Smooth muscle cell (in vitro differentiated cells): Measurements from ENCODE around the gene S100A4. TPM values are rescaled to one million over a fixed set of nuclear protein-coding genes. Genes with fewer than 3 reads are reported as not detected.
"Not testable (repeated sequence)": the region's sequence is repeated elsewhere in the genome, so short reads cannot be mapped to it uniquely, and the experiment has no call there.

Experiments used
- DNase-seq: peaks from one replicate; lab custom pipeline; 2025; ENCODE audit not compliant: unreplicated experiment; lab: John Stamatoyannopoulos, UW
- H2AFZ ChIP-seq: fragments of 200-600 bp; sonication (generic); 2 replicates; pipeline ENCODE4 v1.6.0; 2016; ENCODE audit warnings: antibody characterized with exemption, low read depth, mild to moderate bottlenecking
- H3F3A ChIP-seq: fragments of 200-600 bp; sonication (generic); 2 replicates; pipeline ENCODE4 v1.6.0; 2017; ENCODE audit warnings: antibody characterized with exemption, low read depth
- H3K27ac ChIP-seq: fragments of 200-600 bp; sonication (generic); 2 replicates; pipeline ENCODE4 v1.5.1; 2016; ENCODE audit warnings: low read depth, mild to moderate bottlenecking
- H3K27me3 ChIP-seq: fragments of 200-600 bp; sonication (generic); 2 replicates; pipeline ENCODE4 v1.6.1; 2016; ENCODE audit warnings: low read depth, mild to moderate bottlenecking
- H3K36me3 ChIP-seq: fragments of 200-600 bp; sonication (generic); 2 replicates; pipeline ENCODE4 v1.5.1; 2016; ENCODE audit warnings: low read depth
- H3K4me1 ChIP-seq: fragments of 200-600 bp; sonication (generic); 2 replicates; pipeline ENCODE4 v1.5.1; 2016; ENCODE audit warnings: low read depth
- H3K4me2 ChIP-seq: fragments of 200-600 bp; sonication (generic); 2 replicates; pipeline ENCODE4 v1.6.0; 2016; ENCODE audit warnings: mild to moderate bottlenecking
- H3K4me3 ChIP-seq: fragments of 200-600 bp; sonication (generic); 2 replicates; pipeline ENCODE4 v1.5.1; 2016; ENCODE audit warnings: mild to moderate bottlenecking
- H3K79me2 ChIP-seq: fragments of 200-600 bp; sonication (generic); 2 replicates; pipeline ENCODE4 v1.6.0; 2016; ENCODE audit warnings: low read depth, mild to moderate bottlenecking
- H3K9ac ChIP-seq: fragments of 200-600 bp; sonication (generic); 2 replicates; pipeline ENCODE4 v1.6.0; 2016; ENCODE audit warnings: low read depth
- H3K9me3 ChIP-seq: fragments of 200-600 bp; sonication (generic); replicated peaks from 2 replicates; pipeline ENCODE4 v1.5.1; 2016; ENCODE audit warnings: low read depth
- H4K20me1 ChIP-seq: fragments of 200-600 bp; sonication (generic); 2 replicates; pipeline ENCODE4 v1.6.0; 2016; ENCODE audit warnings: low read depth
- CTCF ChIP-seq: fragments of 200-600 bp; sonication (generic); IDR thresholded peaks from 2 replicates; pipeline ENCODE4 v1.5.1; 2017; ENCODE audit warnings: borderline replicate concordance, mild to moderate bottlenecking, antibody characterized with exemption; ENCODE audit not compliant: insufficient read depth, poor library complexity, severe bottlenecking
- WGBS: methylation state at CpG from one replicate; pipeline ENCODE4 v1.1.7; 2016; ENCODE audit warnings: low lambda C conversion rate; 5-methylcytosine and 5-hydroxymethylcytosine counted together
- polyA plus RNA-seq: library from polyadenylated mRNA; unstranded; fragments of >200 nt; fragmentation: Nextera tagmentation; extraction: Ambion mirVana; gene quantifications from 2 replicates; pipeline ENCODE4 v1.2.1, GENCODE V29; 2016
- total RNA-seq: library from RNA; depleted of rRNA; stranded (reverse); fragments of >200 nt; gene quantifications from 2 replicates; pipeline ENCODE4 v1.2.3, GENCODE V29; 2014

The S100A4 gene
- total and polyA plus RNA-seq, 2 experiments from 2014 or later: 1,222 to 1,802 TPM

- H3K9ac ChIP-seq: no peak overlapping the region
- no peaks in the 10 kb centered on the region for H3K79me2 ChIP-seq
- no peak overlapping the region for H3K27ac ChIP-seq
- H3K27me3 ChIP-seq: no peaks in the 10 kb centered on the region
- H3K4me1 ChIP-seq: peaks cover 34% of the 10 kb centered on the region
- H3K36me3 ChIP-seq: no peaks in the 10 kb centered on the region
- no peak overlapping the region for H3K4me3 ChIP-seq
- no peak overlapping the region for H3K4me2 ChIP-seq
- 66% methylated on average over 6 of the region's 6 CpGs for WGBS
- no peaks in the 10 kb centered on the region for H3K9me3 ChIP-seq
- DNase-seq: no peak
- no peaks in the 10 kb centered on the region for H4K20me1 ChIP-seq
- H3F3A ChIP-seq: peaks cover 8% of the 10 kb centered on the region
- no peak overlapping the region for H2AFZ ChIP-seq
- TF ChIP-seq CTCF: no peak
Observed at GRCh38 chr1:153563483-153563901, 17.9 kb upstream of the S100A4 start.

- H3F3A ChIP-seq, H3K27me3 ChIP-seq, H3K4me3 ChIP-seq, H3K4me2 ChIP-seq, DNase-seq, H3K9ac ChIP-seq, H3K79me2 ChIP-seq, H4K20me1 ChIP-seq, H3K9me3 ChIP-seq, H3K36me3 ChIP-seq, H2AFZ ChIP-seq, H3K27ac ChIP-seq: not testable (repeated sequence)
- peaks cover 19% of the 10 kb centered on the region for H3K4me1 ChIP-seq
- WGBS: 88% methylated on average over 3 of the region's 3 CpGs
Observed at GRCh38 chr1:153562021-153562420, 16.4 kb upstream of the S100A4 start.

GRCh38 chr1:153561466-153561985 lies 15.9 kb upstream of the S100A4 start:
- no peak for DNase-seq
- H3K36me3 ChIP-seq: no peaks in the 10 kb centered on the region
- no peaks in the 10 kb centered on the region for H3K9me3 ChIP-seq
- H3K27ac ChIP-seq: no peak overlapping the region
- no peak overlapping the region for H2AFZ ChIP-seq
- no peak for TF ChIP-seq CTCF
- WGBS: 95% methylated on average over 3 of the region's 3 CpGs
- peaks cover 3% of the 10 kb centered on the region for H3F3A ChIP-seq
- H3K27me3 ChIP-seq: no peaks in the 10 kb centered on the region
- H3K79me2 ChIP-seq: no peaks in the 10 kb centered on the region
- H3K9ac ChIP-seq: no peak overlapping the region
- no peak overlapping the region for H3K4me2 ChIP-seq
- no peaks in the 10 kb centered on the region for H4K20me1 ChIP-seq
- peaks cover 15% of the 10 kb centered on the region for H3K4me1 ChIP-seq
- H3K4me3 ChIP-seq: no peak overlapping the region

GRCh38 chr1:153560771-153561465 lies 15.3 kb upstream of the S100A4 start:
- DNase-seq: no peak
- Histone ChIP-seq H3K4me3 (no peak overlapping the region), H3K79me2 (no peaks in the 10 kb centered on the region), H3K27ac (no peak overlapping the region), H3K36me3 (no peaks in the 10 kb centered on the region), H2AFZ (no peak overlapping the region), H3K27me3 (no peaks in the 10 kb centered on the region), H3K4me2 (no peak overlapping the region), H3K4me1 (peaks cover 10% of the 10 kb centered on the region), H3K9ac (no peak overlapping the region), H4K20me1 (no peaks in the 10 kb centered on the region), H3F3A (peaks cover 1% of the 10 kb centered on the region), H3K9me3 (no peaks in the 10 kb centered on the region)
- WGBS: 94% methylated on average over 10 of the region's 10 CpGs
- no peak for TF ChIP-seq CTCF
